Neural crest cell (in vitro differentiated cells): ENCODE data around the gene PTAFR. TPM values are rescaled to one million over a fixed set of nuclear protein-coding genes. Genes with fewer than 3 reads are reported as not detected.

Experiments
- DNase-seq: peaks from one replicate; pipeline ENCODE4 v3.0.0; 2021; ENCODE audit warnings: low read depth, mixed read lengths, low spot score
- H3K27ac Mint-ChIP-seq: one replicate; pipeline ENCODE4 v1.8.0; 2021; ENCODE audit warnings: mild to moderate bottlenecking, mixed read lengths; ENCODE audit not compliant: unreplicated experiment
- H3K27me3 Mint-ChIP-seq: 2 replicates; pipeline ENCODE4 v1.8.0; 2021; ENCODE audit warnings: low read depth, mild to moderate bottlenecking, mixed read lengths
- H3K36me3 Mint-ChIP-seq: 2 replicates; pipeline ENCODE4 v1.8.0; 2021; ENCODE audit warnings: low read depth, mild to moderate bottlenecking, mixed read lengths
- H3K4me1 Mint-ChIP-seq: 2 replicates; pipeline ENCODE4 v1.8.0; 2021; ENCODE audit warnings: mixed read lengths
- H3K4me3 Mint-ChIP-seq: one replicate; pipeline ENCODE4 v1.8.0; 2021; ENCODE audit warnings: mild to moderate bottlenecking, mixed read lengths
- H3K9me3 Mint-ChIP-seq: 2 replicates; pipeline ENCODE4 v1.8.0; 2021; ENCODE audit warnings: mixed read lengths
- total RNA-seq: library from RNA; stranded (reverse); gene quantifications from 2 replicates; pipeline ENCODE4 v1.2.1, GENCODE V29; 2021
- TF ChIP-seq, protein P1 (sequence below): fragments of 200-600 bp; sonication (generic); conservative IDR thresholded peaks from 2 replicates; pipeline ENCODE4 v1.5.0; 2021; ENCODE audit warnings: antibody characterized with exemption, mild to moderate bottlenecking

PTAFR gene
- total RNA-seq, 1 donor from 2014 or later, result 0.28 TPM

GRCh38 chr1:28194326-28195035 lies 18.0 kb upstream of the PTAFR start:
- no peaks in the 10 kb centered on the region for H3K9me3 Mint-ChIP-seq
- peaks cover 4% of the 10 kb centered on the region for H3K36me3 Mint-ChIP-seq
- TF ChIP-seq, protein P1, sequence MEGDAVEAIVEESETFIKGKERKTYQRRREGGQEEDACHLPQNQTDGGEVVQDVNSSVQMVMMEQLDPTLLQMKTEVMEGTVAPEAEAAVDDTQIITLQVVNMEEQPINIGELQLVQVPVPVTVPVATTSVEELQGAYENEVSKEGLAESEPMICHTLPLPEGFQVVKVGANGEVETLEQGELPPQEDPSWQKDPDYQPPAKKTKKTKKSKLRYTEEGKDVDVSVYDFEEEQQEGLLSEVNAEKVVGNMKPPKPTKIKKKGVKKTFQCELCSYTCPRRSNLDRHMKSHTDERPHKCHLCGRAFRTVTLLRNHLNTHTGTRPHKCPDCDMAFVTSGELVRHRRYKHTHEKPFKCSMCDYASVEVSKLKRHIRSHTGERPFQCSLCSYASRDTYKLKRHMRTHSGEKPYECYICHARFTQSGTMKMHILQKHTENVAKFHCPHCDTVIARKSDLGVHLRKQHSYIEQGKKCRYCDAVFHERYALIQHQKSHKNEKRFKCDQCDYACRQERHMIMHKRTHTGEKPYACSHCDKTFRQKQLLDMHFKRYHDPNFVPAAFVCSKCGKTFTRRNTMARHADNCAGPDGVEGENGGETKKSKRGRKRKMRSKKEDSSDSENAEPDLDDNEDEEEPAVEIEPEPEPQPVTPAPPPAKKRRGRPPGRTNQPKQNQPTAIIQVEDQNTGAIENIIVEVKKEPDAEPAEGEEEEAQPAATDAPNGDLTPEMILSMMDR, result no peak
- peaks cover 3% of the 10 kb centered on the region for H3K4me1 Mint-ChIP-seq
- DNase-seq, result no peak
- H3K4me3 Mint-ChIP-seq, result no peak overlapping the region
- no peaks in the 10 kb centered on the region for H3K27me3 Mint-ChIP-seq
- H3K27ac Mint-ChIP-seq, result no peak overlapping the region

DNA sequence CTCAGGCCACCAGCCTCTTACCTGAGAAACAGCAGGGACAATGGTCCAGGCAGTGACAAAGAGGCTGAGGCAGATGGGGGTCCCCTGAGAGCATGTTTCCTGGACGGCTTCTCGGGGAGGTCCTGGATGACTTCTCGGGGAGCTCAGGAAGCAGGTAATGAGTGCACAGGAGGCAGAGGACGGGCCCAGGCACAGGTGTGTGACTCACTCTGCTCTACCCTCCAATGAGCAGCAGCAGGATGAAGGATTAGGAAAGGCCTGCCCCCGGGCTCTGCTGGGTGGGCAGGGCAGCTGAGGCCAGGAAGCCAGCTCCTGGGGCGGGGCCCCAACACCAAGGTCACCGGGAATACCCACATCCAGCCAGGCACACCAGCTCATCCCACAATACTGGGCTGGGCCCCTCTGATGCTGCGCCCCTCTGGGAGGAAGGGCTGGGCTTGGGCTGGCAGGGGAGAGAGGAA lies 17.2 kb upstream of the PTAFR start:
- no peak for DNase-seq
- TF ChIP-seq, protein P1, result no peak
- Mint-ChIP-seq H3K27ac (no peak overlapping the region), H3K4me3 (no peak overlapping the region), H3K27me3 (no peaks in the 10 kb centered on the region), H3K4me1 (peaks cover 3% of the 10 kb centered on the region), H3K9me3 (no peaks in the 10 kb centered on the region), H3K36me3 (no peaks in the 10 kb centered on the region)

DNA sequence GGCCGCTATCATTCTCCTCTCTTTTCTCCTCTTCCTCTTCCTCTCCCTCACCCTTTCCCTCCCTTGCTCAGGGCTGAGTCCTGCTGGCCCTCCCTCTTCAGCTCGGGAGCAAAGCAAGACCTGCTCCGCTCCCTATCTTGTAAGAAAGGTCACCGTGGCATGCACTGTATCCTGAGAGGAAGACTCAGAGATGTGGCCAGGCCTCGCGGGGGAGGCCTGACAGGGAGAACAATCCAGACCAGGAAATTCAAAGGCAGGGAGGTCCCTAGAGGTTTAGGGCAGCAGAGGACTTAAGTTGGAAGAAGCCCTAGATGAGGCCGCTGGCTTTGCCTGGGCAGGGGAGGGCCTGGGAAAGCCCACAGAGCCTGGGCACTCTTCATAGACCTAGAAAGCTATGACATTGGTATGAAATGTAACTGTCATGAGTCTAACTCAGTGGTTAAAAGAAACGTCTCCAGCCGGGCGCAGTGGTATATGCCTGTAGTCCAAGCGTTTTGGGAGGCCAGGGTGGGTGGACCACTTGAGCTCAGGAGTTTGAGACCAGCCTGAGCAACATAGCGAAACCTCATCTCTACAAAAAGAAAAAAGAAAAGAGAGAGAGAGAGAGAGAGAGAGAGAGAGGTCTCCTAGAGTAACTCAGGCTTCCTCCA lies 14.6 kb upstream of the PTAFR start:
- H3K4me1 Mint-ChIP-seq, result no peaks in the 10 kb centered on the region
- no peak for DNase-seq
- no peak overlapping the region for H3K4me3 Mint-ChIP-seq
- no peaks in the 10 kb centered on the region for H3K9me3 Mint-ChIP-seq
- no peaks in the 10 kb centered on the region for H3K27me3 Mint-ChIP-seq
- no peaks in the 10 kb centered on the region for H3K36me3 Mint-ChIP-seq
- H3K27ac Mint-ChIP-seq, result no peak overlapping the region
- TF ChIP-seq, protein P1, result no peak

- TF ChIP-seq, protein P1, result no peak
- Mint-ChIP-seq H3K36me3 (no peaks in the 10 kb centered on the region), H3K4me1 (no peaks in the 10 kb centered on the region), H3K4me3 (no peak overlapping the region), H3K27ac (peak overlapping the region; percentile 69), H3K27me3 (no peaks in the 10 kb centered on the region), H3K9me3 (no peaks in the 10 kb centered on the region)
- no peak for DNase-seq
Measured at GRCh38 chr1:28190337-28190979, 14.0 kb upstream of the PTAFR start.

DNA sequence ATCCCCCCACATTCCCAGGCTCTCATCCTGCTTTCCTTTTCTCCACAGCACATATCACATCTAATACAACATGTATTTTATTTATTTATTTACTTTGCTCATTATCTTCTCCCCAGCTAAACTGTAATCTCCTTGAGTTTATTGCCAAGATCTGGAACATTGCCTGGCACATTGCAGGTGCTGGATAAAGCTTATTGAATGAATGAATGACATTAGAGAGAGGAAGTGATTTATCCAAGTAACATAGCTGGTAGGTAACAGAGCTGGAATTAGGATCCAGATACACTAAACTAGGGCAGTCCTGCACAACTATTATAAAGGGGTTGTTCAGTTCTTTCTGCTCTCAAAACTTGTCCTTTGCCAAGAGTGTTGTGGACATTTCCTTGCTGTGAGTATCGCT lies 8.6 kb upstream of the PTAFR start:
- no peak for DNase-seq
- Mint-ChIP-seq H3K9me3 (no peaks in the 10 kb centered on the region), H3K4me1 (peaks cover 5% of the 10 kb centered on the region), H3K27ac (no peak overlapping the region), H3K4me3 (no peak overlapping the region), H3K36me3 (no peaks in the 10 kb centered on the region), H3K27me3 (no peaks in the 10 kb centered on the region)
- TF ChIP-seq, protein P1, result no peak
